Activated T-cell treated with anti-CD3 and anti-CD28 coated beads, Interleukin-2, amount 50 U/mL, for 4 hours (primary cell): ENCODE measurements around the gene CTNNA2. TPM values are rescaled to one million over a fixed set of nuclear protein-coding genes. Genes with fewer than 3 reads are reported as not detected.

Source experiments
- ATAC-seq, 2 donors: fragments of 200-7000 bp; cut with Tn5 transposase; one replicate each; pipeline ENCODE4 v1.10.0; 2021
- DNase-seq: peaks from one replicate; pipeline ENCODE4 v3.0.0-alpha.2; 2020
- H3K27me3 Mint-ChIP-seq: one replicate; pipeline ENCODE4 v1.8.0; 2021; ENCODE audit warnings: low read depth, mixed read lengths
- H3K36me3 Mint-ChIP-seq: one replicate; pipeline ENCODE4 v1.8.0; 2022; ENCODE audit warnings: mixed read lengths; ENCODE audit not compliant: insufficient read depth
- H3K4me1 Mint-ChIP-seq: one replicate; pipeline ENCODE4 v1.8.0; 2021; ENCODE audit warnings: low read depth, mixed read lengths
- H3K4me3 Mint-ChIP-seq: one replicate; pipeline ENCODE4 v1.8.0; 2021; ENCODE audit warnings: mild to moderate bottlenecking, moderate library complexity, mixed read lengths
- H3K9me3 Mint-ChIP-seq: one replicate; pipeline ENCODE4 v1.8.0; 2021; ENCODE audit warnings: mixed read lengths
- total RNA-seq, 3 donors: library from RNA; stranded (reverse); gene quantifications; one replicate each; pipeline ENCODE4 v1.2.1, GENCODE V29; 2021

Gene CTNNA2
- total RNA-seq, 3 donors from 2014 or later: 0.08 TPM; not detected in 2

DNA sequence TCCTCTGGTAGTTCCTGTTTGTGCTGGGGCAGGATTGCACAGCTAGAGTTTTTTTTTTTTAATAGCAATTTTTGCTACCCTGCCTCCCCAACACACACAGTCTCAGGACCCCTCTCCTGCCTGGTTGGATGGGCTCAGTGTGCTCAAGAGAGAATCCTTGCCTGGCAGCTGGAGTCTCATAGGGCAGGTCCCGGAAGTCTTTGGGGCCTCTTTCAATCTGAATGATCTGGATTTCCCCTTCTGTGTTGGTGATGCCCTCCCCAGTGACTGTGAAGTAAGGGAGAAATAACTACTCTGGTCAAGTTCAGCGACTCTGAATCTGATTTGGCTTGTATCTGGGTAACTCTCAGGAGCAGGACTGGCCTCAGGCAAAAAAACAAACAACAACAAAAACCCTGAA, 1012.3 kb downstream of the CTNNA2 start:
- no peaks in the 10 kb centered on the region for H3K27me3 Mint-ChIP-seq
- DNase-seq: no peak
- no peak for ATAC-seq
- H3K4me1 Mint-ChIP-seq: no peaks in the 10 kb centered on the region
- peaks cover 4% of the 10 kb centered on the region for H3K9me3 Mint-ChIP-seq
- no peaks in the 10 kb centered on the region for H3K36me3 Mint-ChIP-seq
- H3K4me3 Mint-ChIP-seq: no peak overlapping the region

DNA sequence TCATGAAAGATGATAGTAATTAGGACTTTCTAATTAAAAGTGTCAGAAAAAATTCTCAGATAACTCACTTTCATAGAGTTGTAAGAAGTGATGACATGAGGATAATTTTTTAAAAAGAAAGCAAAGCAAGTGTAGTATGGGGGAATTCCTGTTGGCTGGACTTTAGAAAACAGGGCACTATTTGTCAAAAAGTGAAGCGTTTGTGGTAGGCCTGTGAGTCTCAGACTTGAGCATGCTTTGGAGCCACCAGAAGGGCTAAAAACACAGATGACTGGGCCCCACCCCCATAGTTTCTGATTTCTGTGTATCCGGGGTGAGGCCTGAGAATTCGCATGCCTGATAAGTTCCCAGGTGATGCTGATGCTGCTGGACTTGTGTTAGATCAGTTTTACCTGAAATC, 1014.3 kb downstream of the CTNNA2 start:
- H3K36me3 Mint-ChIP-seq: no peaks in the 10 kb centered on the region
- no peak overlapping the region for H3K4me3 Mint-ChIP-seq
- ATAC-seq (no peak), DNase-seq (no peak)
- H3K27me3 Mint-ChIP-seq: no peaks in the 10 kb centered on the region
- no peaks in the 10 kb centered on the region for H3K4me1 Mint-ChIP-seq
- H3K9me3 Mint-ChIP-seq: peaks cover 18% of the 10 kb centered on the region

GRCh38 chr2:80529466-80530165, 1016.8 kb downstream of the CTNNA2 start:
- no peak for ATAC-seq
- no peaks in the 10 kb centered on the region for H3K27me3 Mint-ChIP-seq
- H3K36me3 Mint-ChIP-seq: no peaks in the 10 kb centered on the region
- H3K9me3 Mint-ChIP-seq: peaks cover 18% of the 10 kb centered on the region
- no peaks in the 10 kb centered on the region for H3K4me1 Mint-ChIP-seq
- DNase-seq: no peak
- H3K4me3 Mint-ChIP-seq: no peak overlapping the region

GRCh38 chr2:80530442-80531064, 1017.7 kb downstream of the CTNNA2 start:
- Mint-ChIP-seq H3K4me3 (no peak overlapping the region), H3K36me3 (no peaks in the 10 kb centered on the region), H3K4me1 (no peaks in the 10 kb centered on the region), H3K27me3 (no peaks in the 10 kb centered on the region), H3K9me3 (peaks cover 18% of the 10 kb centered on the region)
- DNase-seq (no peak), ATAC-seq (no peak)

GRCh38 chr2:80531319-80531718, 1018.5 kb downstream of the CTNNA2 start:
- no peak for DNase-seq
- Mint-ChIP-seq H3K4me1 (no peaks in the 10 kb centered on the region), H3K9me3 (peaks cover 18% of the 10 kb centered on the region), H3K27me3 (no peaks in the 10 kb centered on the region), H3K4me3 (no peak overlapping the region), H3K36me3 (no peaks in the 10 kb centered on the region)
- no peak for ATAC-seq

- H3K27me3 Mint-ChIP-seq: no peaks in the 10 kb centered on the region
- no peaks in the 10 kb centered on the region for H3K36me3 Mint-ChIP-seq
- no peak for DNase-seq
- no peaks in the 10 kb centered on the region for H3K4me1 Mint-ChIP-seq
- H3K4me3 Mint-ChIP-seq: no peak overlapping the region
- no peak for ATAC-seq
- H3K9me3 Mint-ChIP-seq: peaks cover 11% of the 10 kb centered on the region
These were observed 1032.8 kb downstream of the CTNNA2 start for GRCh38 chr2:80545420-80546210.

GRCh38 chr2:80546766-80547165, 1033.9 kb downstream of the CTNNA2 start:
- H3K4me3 Mint-ChIP-seq: no peak overlapping the region
- no peaks in the 10 kb centered on the region for H3K27me3 Mint-ChIP-seq
- H3K9me3 Mint-ChIP-seq: peaks cover 13% of the 10 kb centered on the region
- ATAC-seq: no peak
- no peak for DNase-seq
- no peaks in the 10 kb centered on the region for H3K4me1 Mint-ChIP-seq
- no peaks in the 10 kb centered on the region for H3K36me3 Mint-ChIP-seq

- no peaks in the 10 kb centered on the region for H3K27me3 Mint-ChIP-seq
- ATAC-seq: no peak
- no peaks in the 10 kb centered on the region for H3K4me1 Mint-ChIP-seq
- H3K9me3 Mint-ChIP-seq: peaks cover 14% of the 10 kb centered on the region
- no peak overlapping the region for H3K4me3 Mint-ChIP-seq
- H3K36me3 Mint-ChIP-seq: no peaks in the 10 kb centered on the region
- DNase-seq: no peak
These were observed 1034.5 kb downstream of the CTNNA2 start for GRCh38 chr2:80547344-80547743.

DNA sequence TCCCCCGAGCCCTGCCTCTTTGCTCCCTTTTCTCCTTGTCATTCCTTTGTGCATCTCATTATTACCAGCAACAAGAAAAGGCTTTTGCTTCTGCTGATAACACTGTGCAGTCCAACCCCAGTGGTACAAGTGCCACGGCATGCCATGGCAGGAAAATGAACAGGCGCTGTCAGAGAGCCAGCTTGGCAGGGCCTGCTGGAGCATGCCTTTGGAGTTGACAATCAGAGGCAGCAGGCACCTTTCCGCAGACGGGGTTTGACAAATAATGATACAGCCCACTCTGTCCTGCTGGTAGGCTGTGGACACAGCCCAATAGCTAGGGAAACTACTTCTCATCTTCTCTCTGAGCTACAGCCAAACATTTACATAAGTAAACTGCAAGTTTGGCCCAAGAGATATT, 1035.6 kb downstream of the CTNNA2 start:
- Mint-ChIP-seq H3K4me1 (no peaks in the 10 kb centered on the region), H3K36me3 (no peaks in the 10 kb centered on the region), H3K27me3 (no peaks in the 10 kb centered on the region), H3K9me3 (peaks cover 14% of the 10 kb centered on the region), H3K4me3 (no peak overlapping the region)
- DNase-seq (no peak), ATAC-seq (no peak)

DNA sequence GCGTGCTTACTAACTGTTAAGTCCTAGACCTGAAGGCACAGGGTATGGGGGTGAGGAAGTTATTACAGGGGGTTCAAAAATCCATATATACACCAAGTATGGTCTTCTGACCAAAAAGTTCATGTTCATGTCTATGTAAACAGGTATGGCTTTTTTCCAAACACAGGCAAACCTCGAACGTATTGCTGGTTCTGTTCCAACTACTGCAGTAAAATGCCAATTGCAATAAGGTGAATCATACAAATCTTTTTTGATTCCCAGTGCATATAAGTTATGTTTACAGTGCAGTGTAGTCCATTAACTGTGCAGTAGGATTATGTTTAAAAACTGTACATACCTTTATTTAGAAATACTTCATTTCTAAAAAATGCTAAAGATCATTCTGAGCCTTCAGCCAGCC, 1037.0 kb downstream of the CTNNA2 start:
- Mint-ChIP-seq H3K27me3 (no peaks in the 10 kb centered on the region), H3K36me3 (no peaks in the 10 kb centered on the region), H3K9me3 (peaks cover 6% of the 10 kb centered on the region), H3K4me3 (no peak overlapping the region), H3K4me1 (no peaks in the 10 kb centered on the region)
- no peak for DNase-seq
- no peak for ATAC-seq

GRCh38 chr2:80560326-80560725, 1047.5 kb downstream of the CTNNA2 start:
- H3K9me3 Mint-ChIP-seq: peaks cover 16% of the 10 kb centered on the region
- DNase-seq: no peak
- no peaks in the 10 kb centered on the region for H3K27me3 Mint-ChIP-seq
- H3K4me1 Mint-ChIP-seq: no peaks in the 10 kb centered on the region
- H3K4me3 Mint-ChIP-seq: no peak overlapping the region
- H3K36me3 Mint-ChIP-seq: no peaks in the 10 kb centered on the region
- no peak for ATAC-seq

DNA sequence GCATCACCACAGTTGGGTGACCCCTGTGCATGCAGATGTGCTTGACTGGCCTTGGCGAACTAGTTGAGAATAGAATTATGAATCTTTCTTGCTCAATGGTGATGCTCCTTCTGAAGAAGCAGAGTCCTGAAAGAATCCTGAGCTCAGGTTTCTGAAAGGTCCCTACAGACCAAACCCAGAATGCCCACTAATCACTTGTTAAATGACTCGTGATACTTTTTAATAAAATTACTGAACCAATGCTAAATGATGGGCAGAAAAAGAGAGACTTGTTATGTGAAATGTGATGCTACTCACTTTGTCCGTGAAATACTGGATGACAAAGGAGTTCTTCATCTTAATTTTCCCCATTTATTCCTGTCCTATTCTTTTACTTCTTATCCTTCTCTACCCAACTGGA, 1055.2 kb downstream of the CTNNA2 start:
- Mint-ChIP-seq H3K9me3 (peaks cover 17% of the 10 kb centered on the region), H3K36me3 (no peaks in the 10 kb centered on the region), H3K27me3 (no peaks in the 10 kb centered on the region), H3K4me3 (no peak overlapping the region), H3K4me1 (no peaks in the 10 kb centered on the region)
- DNase-seq (no peak), ATAC-seq (no peak)

DNA sequence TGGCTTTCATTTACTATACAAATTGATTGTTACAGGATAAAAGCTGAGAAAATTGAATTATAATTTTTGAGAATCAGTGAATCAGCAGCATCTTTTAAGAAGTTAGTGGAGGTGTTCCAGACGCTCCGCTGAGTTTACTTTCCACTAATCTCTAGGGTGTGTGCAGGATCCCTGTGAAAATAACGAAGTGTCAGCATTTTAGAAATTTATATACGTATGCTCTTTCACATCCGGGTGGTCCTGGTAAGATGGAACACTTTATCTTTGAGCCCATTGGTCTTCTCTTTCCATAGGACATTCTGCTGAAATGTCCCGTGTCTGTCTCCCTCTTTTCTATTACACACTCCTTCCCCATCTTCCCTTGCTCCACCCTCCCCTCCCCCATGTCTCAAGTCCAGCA, 1060.3 kb downstream of the CTNNA2 start:
- Mint-ChIP-seq H3K27me3 (no peaks in the 10 kb centered on the region), H3K4me1 (no peaks in the 10 kb centered on the region), H3K4me3 (no peak overlapping the region), H3K9me3 (peaks cover 9% of the 10 kb centered on the region), H3K36me3 (no peaks in the 10 kb centered on the region)
- ATAC-seq (no peak), DNase-seq (no peak)

- Mint-ChIP-seq H3K9me3 (peaks cover 2% of the 10 kb centered on the region), H3K4me3 (no peak overlapping the region), H3K27me3 (no peaks in the 10 kb centered on the region), H3K36me3 (no peaks in the 10 kb centered on the region), H3K4me1 (no peaks in the 10 kb centered on the region)
- DNase-seq: no peak
- no peak for ATAC-seq
These were observed 1061.1 kb downstream of the CTNNA2 start for GRCh38 chr2:80573950-80574349.

DNA sequence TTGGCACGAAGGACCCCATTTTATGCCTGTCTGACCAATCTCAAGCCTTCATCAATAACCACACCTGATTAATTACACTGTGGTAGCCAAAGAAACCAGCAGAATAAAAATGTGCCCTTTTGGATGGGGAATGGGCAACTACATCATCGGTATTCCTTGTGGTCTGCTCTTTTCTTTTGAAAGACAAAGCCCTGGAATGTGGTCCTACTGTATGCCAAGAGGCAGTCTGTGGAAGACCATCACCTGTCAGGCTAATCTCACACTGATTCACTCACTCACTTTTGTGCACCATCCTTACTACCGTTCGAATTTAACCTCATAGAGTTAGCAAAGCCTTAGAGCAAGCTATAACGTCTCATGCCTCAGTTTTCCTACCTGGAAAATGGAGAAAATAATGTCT, 1066.9 kb downstream of the CTNNA2 start:
- Mint-ChIP-seq H3K4me1 (no peaks in the 10 kb centered on the region), H3K36me3 (no peaks in the 10 kb centered on the region), H3K27me3 (no peaks in the 10 kb centered on the region), H3K4me3 (no peak overlapping the region), H3K9me3 (no peaks in the 10 kb centered on the region)
- ATAC-seq (no peak), DNase-seq (no peak)
